GM13977 (cell line): ENCODE data around the gene SPOCD1.

Experiments used
- DNase-seq: peaks from one replicate; pipeline ENCODE4 v3.0.0; 2012; ENCODE audit warnings: low spot score
- in situ Hi-C: fragments of 300-500 bp; cut with MboI; formaldehyde crosslinking; loops from one replicate; pipeline ENCODE4 v1.12.0; 2022; ENCODE audit warnings: low sequenced_read_pairs, low pct_unique_long_range_greater_than_20kb, mixed read lengths, inconsistent platforms; ENCODE audit not compliant: unreplicated experiment
- TF ChIP-seq, protein P1 (sequence below): IDR thresholded peaks from 2 replicates; pipeline ENCODE4 v1.5.1; 2012; ENCODE audit warnings: mild to moderate bottlenecking, control low read depth; ENCODE audit not compliant: insufficient read depth; ENCODE audit errors: extremely low read depth, missing control alignments

The SPOCD1 gene

GRCh38 chr1:31812158-31812829 is 3.5 kb downstream of the SPOCD1 start:
- in situ Hi-C loops: no loop called here
- no peak for DNase-seq
- TF ChIP-seq, protein P1, sequence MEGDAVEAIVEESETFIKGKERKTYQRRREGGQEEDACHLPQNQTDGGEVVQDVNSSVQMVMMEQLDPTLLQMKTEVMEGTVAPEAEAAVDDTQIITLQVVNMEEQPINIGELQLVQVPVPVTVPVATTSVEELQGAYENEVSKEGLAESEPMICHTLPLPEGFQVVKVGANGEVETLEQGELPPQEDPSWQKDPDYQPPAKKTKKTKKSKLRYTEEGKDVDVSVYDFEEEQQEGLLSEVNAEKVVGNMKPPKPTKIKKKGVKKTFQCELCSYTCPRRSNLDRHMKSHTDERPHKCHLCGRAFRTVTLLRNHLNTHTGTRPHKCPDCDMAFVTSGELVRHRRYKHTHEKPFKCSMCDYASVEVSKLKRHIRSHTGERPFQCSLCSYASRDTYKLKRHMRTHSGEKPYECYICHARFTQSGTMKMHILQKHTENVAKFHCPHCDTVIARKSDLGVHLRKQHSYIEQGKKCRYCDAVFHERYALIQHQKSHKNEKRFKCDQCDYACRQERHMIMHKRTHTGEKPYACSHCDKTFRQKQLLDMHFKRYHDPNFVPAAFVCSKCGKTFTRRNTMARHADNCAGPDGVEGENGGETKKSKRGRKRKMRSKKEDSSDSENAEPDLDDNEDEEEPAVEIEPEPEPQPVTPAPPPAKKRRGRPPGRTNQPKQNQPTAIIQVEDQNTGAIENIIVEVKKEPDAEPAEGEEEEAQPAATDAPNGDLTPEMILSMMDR: no peak

- TF ChIP-seq, protein P1: no peak
- in situ Hi-C loops: no loop called here
- DNase-seq: no peak
Observed at GRCh38 chr1:31811605-31812004, 4.2 kb downstream of the SPOCD1 start.

- no peak for DNase-seq
- in situ Hi-C loops: no loop called here
- TF ChIP-seq, protein P1: no peak
Observed at GRCh38 chr1:31809698-31810097, 6.1 kb downstream of the SPOCD1 start.

DNA sequence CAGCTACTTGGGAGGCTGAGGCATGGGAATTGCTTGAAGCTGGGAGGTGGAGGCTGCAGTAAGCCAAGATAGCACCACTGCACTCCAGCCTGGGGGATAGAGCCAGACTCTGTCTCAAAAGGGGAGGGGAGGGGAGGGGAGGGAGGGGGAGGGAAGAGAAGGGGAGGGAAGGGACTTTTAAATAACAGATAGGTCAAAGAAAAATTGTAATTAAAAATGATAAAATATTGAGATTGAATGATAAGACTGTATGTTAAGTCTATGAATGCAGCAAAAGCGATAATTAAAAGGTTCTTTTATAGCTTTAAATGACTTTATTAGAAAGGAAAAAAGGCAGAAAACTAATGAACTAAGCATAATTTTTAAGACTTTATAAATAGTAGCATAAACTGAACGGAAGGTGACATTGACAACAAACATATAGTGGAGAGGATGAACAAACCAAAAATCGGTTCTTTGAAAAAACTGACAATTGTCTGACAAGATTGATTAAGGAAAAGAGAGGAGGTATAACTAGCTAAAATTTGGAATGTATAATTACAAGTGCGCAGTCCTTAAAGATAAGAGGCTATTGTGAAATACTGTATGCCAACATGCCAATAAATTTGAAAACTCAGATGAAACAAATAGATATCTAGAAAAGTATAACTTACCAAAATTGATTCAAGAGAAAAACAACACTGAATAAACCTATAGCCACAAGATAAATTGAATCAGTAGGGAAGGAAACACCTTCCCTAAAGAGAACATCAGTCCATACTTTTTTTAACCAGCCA is 8.4 kb downstream of the SPOCD1 start:
- in situ Hi-C loops: no loop called here
- TF ChIP-seq, protein P1: no peak
- DNase-seq: no peak

DNA sequence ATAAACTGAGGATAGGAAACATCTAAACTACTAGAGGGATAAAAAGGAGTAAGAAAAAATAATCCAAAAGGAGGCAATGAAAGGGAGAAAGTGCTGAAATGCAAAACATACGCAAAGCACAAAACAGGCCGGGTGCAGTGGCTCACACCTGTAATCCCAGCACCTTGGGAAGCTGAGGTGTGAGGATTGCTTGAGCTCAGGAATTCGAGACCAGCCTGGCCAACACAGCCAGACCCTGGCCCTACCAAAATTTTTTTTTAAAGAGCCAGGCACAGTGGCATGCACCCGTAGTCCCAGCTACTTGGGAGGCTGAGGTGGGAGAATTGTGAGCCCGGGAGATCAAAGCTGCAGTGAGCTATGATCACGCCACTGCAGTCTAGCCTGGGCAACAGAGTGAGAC is 10.5 kb downstream of the SPOCD1 start:
- DNase-seq: no peak
- in situ Hi-C loops: no loop called here
- TF ChIP-seq, protein P1: no peak

DNA sequence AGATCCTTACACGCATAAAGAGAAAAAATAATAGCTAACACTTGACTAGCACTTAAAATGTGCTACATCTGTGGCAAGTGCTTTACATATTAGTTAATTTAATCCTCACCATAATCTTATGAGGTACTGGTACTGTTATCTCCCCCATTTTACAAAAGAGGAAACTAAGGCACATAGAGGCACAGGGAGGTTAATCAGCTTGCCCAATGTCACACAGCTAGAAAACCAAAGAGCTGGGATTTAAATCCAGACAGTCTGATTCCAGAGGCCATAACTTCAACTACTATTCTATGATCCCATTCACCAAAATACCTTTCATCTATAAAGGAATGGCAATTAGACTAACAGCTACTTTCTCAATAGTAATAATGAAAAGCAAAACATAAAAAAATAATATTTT is 11.7 kb downstream of the SPOCD1 start:
- DNase-seq: no peak

More for the DNA sequence above, 11.7 kb downstream of the SPOCD1 start:
- in situ Hi-C loops: no loop called here
- TF ChIP-seq, protein P1: no peak
